ENCODE results near the gene AK1. TPM values are rescaled to one million over a fixed set of nuclear protein-coding genes. Genes with fewer than 3 reads are reported as not detected.
A peak's percentile ranks its signal among the peaks of the same experiment; 100 is the strongest.

The AK1 gene
- polyA plus RNA-seq, 1 donor = 20.6 TPM

DNA sequence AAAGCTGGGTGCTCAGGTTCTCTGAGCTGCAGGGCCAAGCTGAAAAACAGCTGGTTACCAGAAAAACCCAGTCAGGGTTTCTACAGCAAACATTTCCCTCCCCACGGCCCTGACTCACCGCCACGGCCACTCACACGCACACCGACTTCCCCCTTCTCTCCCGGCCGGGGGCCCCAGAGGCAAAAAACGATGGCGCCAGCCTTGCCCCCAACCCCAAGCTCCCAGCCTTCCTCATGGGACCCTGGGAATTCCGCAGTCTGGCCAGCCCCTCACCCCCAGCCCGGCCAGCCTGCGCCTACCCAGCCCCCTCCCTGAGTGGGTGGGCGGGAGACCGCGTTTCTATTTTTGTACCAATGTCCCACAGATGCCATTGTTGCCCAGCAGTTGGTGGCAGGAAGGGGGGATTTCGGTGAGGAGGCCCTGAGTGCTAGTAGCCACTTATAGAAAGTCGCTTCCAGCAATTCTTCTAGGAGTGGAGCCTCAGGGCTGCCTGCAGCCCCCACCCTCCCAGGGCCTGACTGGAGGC, 41.4 kb downstream of the AK1 start:
- WGBS (ENCODE audit: insufficient coverage, low lambda C conversion rate) = no CpG with 5 or more reads among the region's 17 CpGs
- Histone ChIP-seq H3K27ac (ENCODE audit: low read length) (peak overlapping the region; percentile 58), H3K4me1 (ENCODE audit: control insufficient read depth, insufficient read depth, low read length) (peaks cover 6% of the 10 kb centered on the region), H3K4me3 (ENCODE audit: low read length) (no peak overlapping the region), H3K27me3 (ENCODE audit: control insufficient read depth, insufficient read depth, low read length) (peaks cover 3% of the 10 kb centered on the region), H3K36me3 (ENCODE audit: control insufficient read depth, insufficient read depth, low read length) (peaks cover 3% of the 10 kb centered on the region), H3K9me3 (ENCODE audit: control insufficient read depth, low read depth, low read length) (no peaks in the 10 kb centered on the region)
- no peak for DNase-seq

DNA sequence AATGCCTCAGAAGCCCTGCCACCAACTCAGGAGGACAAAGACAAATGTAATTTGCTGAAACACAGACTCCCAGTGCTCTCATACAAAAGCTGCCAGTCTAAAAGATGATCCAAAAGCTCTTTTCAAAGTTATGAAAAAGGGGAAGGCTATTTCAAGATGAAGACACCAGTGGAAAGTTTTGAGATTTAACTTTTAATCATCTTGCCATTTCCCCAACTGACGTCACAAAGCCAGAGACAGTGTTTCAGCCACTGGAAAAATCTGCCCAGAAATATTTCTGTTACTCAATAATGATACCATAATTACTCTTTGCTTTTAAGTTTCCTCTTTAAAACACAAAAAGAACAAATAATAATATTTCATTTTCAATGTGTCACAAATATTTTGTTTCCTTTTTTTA, 43.9 kb downstream of the AK1 start:
- Histone ChIP-seq H3K4me3 (ENCODE audit: low read length) (no peak overlapping the region), H3K4me1 (ENCODE audit: control insufficient read depth, insufficient read depth, low read length) (peaks cover 9% of the 10 kb centered on the region), H3K27me3 (ENCODE audit: control insufficient read depth, insufficient read depth, low read length) (peaks cover 3% of the 10 kb centered on the region), H3K27ac (ENCODE audit: low read length) (no peak overlapping the region), H3K36me3 (ENCODE audit: control insufficient read depth, insufficient read depth, low read length) (no peaks in the 10 kb centered on the region), H3K9me3 (ENCODE audit: control insufficient read depth, low read depth, low read length) (no peaks in the 10 kb centered on the region)
- no peak for DNase-seq
- WGBS (ENCODE audit: insufficient coverage, low lambda C conversion rate) = 60% methylated on average over 1 of the region's 1 CpG

DNA sequence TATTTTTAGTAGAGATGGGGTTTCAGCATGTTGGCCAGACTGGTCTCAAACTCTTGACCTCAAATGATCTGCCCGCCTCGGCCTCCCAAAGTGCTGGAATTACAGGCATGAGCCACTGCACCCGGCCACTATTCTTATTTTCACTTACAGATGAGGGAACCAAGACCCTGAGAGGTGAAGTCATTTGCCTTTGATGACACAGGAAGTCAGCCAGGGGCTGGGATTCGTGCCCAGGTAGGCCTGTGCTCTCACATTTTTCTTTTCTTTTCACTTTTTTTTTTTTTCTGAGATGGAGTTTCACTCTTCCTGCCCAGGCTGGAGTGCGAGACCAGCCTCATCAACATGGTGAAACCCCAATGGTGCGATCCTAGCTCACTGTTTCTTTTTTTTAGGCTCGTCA, 45.2 kb downstream of the AK1 start:
- Histone ChIP-seq H3K4me3 (ENCODE audit: low read length) (no peak overlapping the region), H3K9me3 (ENCODE audit: control insufficient read depth, low read depth, low read length) (no peaks in the 10 kb centered on the region), H3K36me3 (ENCODE audit: control insufficient read depth, insufficient read depth, low read length) (no peaks in the 10 kb centered on the region), H3K4me1 (ENCODE audit: control insufficient read depth, insufficient read depth, low read length) (peaks cover 10% of the 10 kb centered on the region), H3K27me3 (ENCODE audit: control insufficient read depth, insufficient read depth, low read length) (peaks cover 10% of the 10 kb centered on the region), H3K27ac (ENCODE audit: low read length) (no peak overlapping the region)
- DNase-seq = no peak
- WGBS (ENCODE audit: insufficient coverage, low lambda C conversion rate) = 50% methylated on average over 1 of the region's 7 CpGs

DNA sequence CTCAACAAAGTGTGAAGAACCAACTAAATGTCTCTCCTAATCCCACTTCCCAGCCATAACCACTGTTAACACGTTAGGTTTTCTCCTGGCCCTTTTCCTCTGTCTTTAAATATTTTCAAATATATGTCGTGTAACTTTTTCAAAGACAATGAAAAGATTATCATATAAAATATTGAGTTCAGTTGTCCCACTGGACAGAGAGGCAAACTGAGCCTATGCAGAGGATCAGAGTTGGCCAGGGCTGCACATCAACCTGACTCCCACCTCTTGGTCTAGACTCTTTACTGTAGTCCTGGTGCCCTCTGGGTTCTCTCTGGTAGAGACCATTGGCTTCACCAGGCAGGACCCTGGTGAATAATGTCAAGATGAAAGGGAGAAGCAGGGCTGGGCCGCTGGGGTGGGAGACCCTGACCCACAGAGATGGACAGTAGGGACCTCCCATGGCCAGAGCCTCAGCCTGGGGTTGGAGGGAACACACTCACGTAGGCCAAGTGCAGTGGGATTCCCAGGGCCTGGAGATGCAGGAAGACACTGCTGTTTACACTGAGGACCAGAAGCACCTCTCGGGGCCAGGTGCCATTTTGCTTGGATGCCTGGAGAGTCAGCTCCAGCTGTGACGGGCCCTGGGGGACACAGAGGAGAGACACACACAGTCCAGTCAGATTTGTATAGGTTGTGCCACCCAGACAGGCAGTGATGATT, 48.1 kb downstream of the AK1 start:
- no peak overlapping the region for H3K27ac ChIP-seq (ENCODE audit: low read length)
- DNase-seq = no peak
- no peaks in the 10 kb centered on the region for H3K36me3 ChIP-seq (ENCODE audit: control insufficient read depth, insufficient read depth, low read length)
- no peak overlapping the region for H3K4me3 ChIP-seq (ENCODE audit: low read length)
- no CpG with 5 or more reads among the region's 6 CpGs for WGBS (ENCODE audit: insufficient coverage, low lambda C conversion rate)
- peaks cover 21% of the 10 kb centered on the region for H3K27me3 ChIP-seq (ENCODE audit: control insufficient read depth, insufficient read depth, low read length)
- H3K4me1 ChIP-seq (ENCODE audit: control insufficient read depth, insufficient read depth, low read length) = peaks cover 10% of the 10 kb centered on the region
- H3K9me3 ChIP-seq (ENCODE audit: control insufficient read depth, low read depth, low read length) = no peaks in the 10 kb centered on the region

DNA sequence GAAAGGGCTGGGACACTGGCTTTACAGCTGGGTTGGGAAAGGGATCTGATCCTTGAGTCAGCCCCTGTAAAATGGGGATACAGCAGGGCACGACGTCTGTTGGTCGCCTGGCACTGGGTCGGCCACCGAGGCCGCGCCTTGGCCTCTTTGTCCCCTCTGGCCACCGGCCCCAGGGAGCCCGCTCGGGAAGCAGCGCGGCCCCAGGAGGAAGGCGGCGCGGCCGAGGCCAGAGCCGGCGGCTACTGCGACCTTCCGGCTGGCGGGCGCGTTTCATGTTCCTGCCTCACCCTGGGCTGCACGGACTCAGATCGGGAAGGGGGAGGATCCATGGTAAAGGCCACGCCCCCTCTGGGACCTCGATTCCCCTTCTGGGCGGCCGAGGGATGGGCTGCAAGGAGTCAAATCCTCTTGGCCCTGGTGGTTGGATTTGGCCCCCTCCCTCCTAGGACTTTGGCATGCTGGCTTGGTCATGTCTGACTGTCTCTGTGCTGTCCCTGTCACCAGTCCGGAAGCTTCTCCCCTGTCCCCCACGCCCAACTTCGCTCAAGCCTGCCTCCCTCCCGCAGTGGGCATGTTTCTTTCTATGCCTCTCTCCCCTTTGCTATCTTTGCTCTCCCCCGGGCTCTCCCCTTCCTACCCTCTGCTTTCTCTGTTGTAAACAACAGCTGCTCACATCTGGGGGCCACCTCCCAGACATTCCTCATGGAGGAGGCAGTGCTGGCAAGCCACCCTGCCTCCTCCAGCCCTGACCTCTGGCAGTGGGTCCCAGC, 49.0 kb downstream of the AK1 start:
- peaks cover 10% of the 10 kb centered on the region for H3K4me1 ChIP-seq (ENCODE audit: control insufficient read depth, insufficient read depth, low read length)
- no peak overlapping the region for H3K4me3 ChIP-seq (ENCODE audit: low read length)
- H3K27ac ChIP-seq (ENCODE audit: low read length) = peak overlapping the region; percentile 17
- no CpG with 5 or more reads among the region's 34 CpGs for WGBS (ENCODE audit: insufficient coverage, low lambda C conversion rate)
- no peaks in the 10 kb centered on the region for H3K36me3 ChIP-seq (ENCODE audit: control insufficient read depth, insufficient read depth, low read length)
- DNase-seq = peak; percentile 66 to 70
- H3K9me3 ChIP-seq (ENCODE audit: control insufficient read depth, low read depth, low read length) = no peaks in the 10 kb centered on the region
- H3K27me3 ChIP-seq (ENCODE audit: control insufficient read depth, insufficient read depth, low read length) = peaks cover 21% of the 10 kb centered on the region

DNA sequence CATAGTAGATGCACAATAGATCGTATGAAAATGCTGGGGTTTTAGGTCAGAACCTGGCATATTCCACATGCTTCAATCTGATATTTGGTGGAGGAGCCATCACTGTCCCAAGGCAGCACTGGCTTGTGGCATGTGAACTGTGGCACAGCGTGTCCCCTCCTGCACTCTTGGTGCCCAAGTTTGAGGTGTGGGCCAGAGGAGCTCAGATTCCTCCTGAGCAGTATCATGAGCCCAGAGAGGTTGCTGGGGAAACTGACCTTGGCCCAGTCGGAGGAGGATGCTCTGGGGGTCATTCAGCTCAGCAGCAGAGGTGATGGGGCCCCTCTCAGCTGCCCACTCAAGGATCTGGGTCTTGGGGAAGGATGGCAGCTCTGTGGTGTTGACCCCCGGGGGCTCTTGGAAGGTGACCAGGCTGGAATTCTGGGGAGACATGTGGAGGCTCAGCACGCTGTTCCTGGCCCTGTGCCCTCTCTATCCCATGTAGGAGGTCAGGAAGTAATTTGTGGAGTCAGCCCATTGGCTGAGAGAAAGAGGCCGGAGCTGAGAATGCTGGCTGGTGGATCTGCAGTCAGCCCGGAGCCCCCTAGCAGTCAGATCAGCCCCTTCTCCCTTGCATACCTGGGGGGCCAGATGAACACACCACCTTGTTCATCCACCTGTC, 51.1 kb downstream of the AK1 start:
- H3K27ac ChIP-seq (ENCODE audit: low read length) = no peak overlapping the region
- WGBS (ENCODE audit: insufficient coverage, low lambda C conversion rate) = no CpG with 5 or more reads among the region's 7 CpGs
- H3K4me3 ChIP-seq (ENCODE audit: low read length) = no peak overlapping the region
- H3K36me3 ChIP-seq (ENCODE audit: control insufficient read depth, insufficient read depth, low read length) = no peaks in the 10 kb centered on the region
- no peaks in the 10 kb centered on the region for H3K9me3 ChIP-seq (ENCODE audit: control insufficient read depth, low read depth, low read length)
- peaks cover 10% of the 10 kb centered on the region for H3K4me1 ChIP-seq (ENCODE audit: control insufficient read depth, insufficient read depth, low read length)
- peaks cover 21% of the 10 kb centered on the region for H3K27me3 ChIP-seq (ENCODE audit: control insufficient read depth, insufficient read depth, low read length)
- DNase-seq = no peak

DNA sequence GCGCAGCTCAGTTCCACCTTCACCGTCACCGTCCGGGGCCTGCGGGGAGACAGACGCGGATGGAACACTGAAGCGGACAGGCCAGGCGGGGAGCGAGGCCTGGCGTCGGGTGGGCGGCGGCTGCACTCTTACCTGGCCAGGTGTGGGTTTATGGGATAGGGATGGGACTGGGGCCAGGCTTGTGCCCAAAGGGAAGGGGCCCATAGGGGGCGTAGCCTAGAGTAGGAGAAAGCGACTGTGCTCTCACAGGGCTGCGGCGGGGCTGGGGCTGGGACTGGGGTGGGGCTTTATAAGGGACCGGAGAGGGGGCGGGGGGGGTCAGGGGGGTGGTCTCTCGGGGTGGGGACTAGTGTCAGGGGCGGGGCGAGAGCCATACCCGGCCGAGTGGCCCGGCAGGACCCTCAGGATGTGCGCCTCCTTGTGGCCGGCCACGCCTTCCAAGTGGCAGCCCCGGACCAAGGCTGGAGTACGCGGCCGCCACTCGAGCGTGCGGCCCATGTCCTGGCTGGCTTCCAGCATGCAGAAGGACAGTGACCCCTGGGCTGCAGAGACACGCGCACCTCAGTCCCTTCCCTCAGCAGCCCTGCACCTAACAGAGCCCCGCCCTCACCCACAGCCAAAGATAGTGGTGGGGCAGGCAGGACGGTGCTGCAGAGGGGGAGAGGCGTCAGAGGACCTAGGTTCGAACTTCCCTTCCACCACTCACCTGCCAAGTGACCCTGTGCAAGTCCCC, 52.0 kb downstream of the AK1 start:
- H3K36me3 ChIP-seq (ENCODE audit: control insufficient read depth, insufficient read depth, low read length) = no peaks in the 10 kb centered on the region
- H3K4me3 ChIP-seq (ENCODE audit: low read length) = no peak overlapping the region
- no peak overlapping the region for H3K27ac ChIP-seq (ENCODE audit: low read length)
- no CpG with 5 or more reads among the region's 42 CpGs for WGBS (ENCODE audit: insufficient coverage, low lambda C conversion rate)
- peaks cover 21% of the 10 kb centered on the region for H3K27me3 ChIP-seq (ENCODE audit: control insufficient read depth, insufficient read depth, low read length)
- H3K9me3 ChIP-seq (ENCODE audit: control insufficient read depth, low read depth, low read length) = no peaks in the 10 kb centered on the region
- peak; percentile 53 to 61 for DNase-seq
- peaks cover 10% of the 10 kb centered on the region for H3K4me1 ChIP-seq (ENCODE audit: control insufficient read depth, insufficient read depth, low read length)

DNA sequence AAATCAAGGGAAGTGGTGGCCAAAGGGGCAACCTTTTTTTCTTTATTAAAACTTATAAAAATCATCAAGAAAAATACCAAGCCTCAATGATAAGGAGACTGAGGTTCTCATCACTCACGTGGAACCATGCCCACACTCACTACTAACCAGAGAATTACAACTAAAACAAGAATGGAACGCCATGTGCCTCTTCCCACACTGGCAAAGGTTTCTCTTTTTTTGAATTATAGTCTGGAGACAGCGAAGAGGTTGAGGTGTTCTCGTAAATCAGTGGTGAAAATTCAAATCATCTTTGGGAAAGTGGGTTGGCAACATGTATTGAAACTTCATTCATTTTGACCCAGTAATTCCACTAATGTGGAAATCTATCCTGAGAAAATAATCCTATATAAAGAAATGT, 55.4 kb downstream of the AK1 start:
- H3K4me1 ChIP-seq (ENCODE audit: control insufficient read depth, insufficient read depth, low read length) = peaks cover 6% of the 10 kb centered on the region
- no CpG with 5 or more reads among the region's 4 CpGs for WGBS (ENCODE audit: insufficient coverage, low lambda C conversion rate)
- no peaks in the 10 kb centered on the region for H3K9me3 ChIP-seq (ENCODE audit: control insufficient read depth, low read depth, low read length)
- no peak overlapping the region for H3K27ac ChIP-seq (ENCODE audit: low read length)
- H3K36me3 ChIP-seq (ENCODE audit: control insufficient read depth, insufficient read depth, low read length) = peaks cover 19% of the 10 kb centered on the region
- DNase-seq = no peak
- H3K27me3 ChIP-seq (ENCODE audit: control insufficient read depth, insufficient read depth, low read length) = peaks cover 13% of the 10 kb centered on the region
- H3K4me3 ChIP-seq (ENCODE audit: low read length) = no peak overlapping the region

DNA sequence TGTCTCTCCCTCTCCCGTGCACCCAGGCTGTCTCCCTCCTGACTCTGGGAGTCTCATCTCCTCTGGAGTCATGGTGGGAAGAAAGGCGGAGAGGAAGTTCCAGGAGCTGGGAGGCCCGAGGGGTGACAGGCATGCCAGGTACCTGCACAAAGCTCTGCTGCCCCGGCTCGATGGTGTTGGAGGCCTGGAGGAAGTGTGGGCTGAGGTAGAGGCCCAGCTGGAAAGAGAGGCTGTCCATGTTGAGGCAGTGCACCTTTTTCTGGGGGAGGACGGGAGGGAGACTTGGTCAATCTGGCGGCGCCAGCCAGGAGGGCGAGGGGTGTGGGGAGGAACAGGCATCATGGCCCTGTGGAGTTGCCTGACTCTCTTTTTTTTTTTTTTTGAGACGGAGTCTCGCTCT, 58.9 kb downstream of the AK1 start:
- WGBS (ENCODE audit: insufficient coverage, low lambda C conversion rate) = no CpG with 5 or more reads among the region's 11 CpGs
- no peaks in the 10 kb centered on the region for H3K4me1 ChIP-seq (ENCODE audit: control insufficient read depth, insufficient read depth, low read length)
- H3K27me3 ChIP-seq (ENCODE audit: control insufficient read depth, insufficient read depth, low read length) = no peaks in the 10 kb centered on the region
- H3K36me3 ChIP-seq (ENCODE audit: control insufficient read depth, insufficient read depth, low read length) = peaks cover 46% of the 10 kb centered on the region
- H3K9me3 ChIP-seq (ENCODE audit: control insufficient read depth, low read depth, low read length) = no peaks in the 10 kb centered on the region
- no peak for DNase-seq
- H3K4me3 ChIP-seq (ENCODE audit: low read length) = no peak overlapping the region
- no peak overlapping the region for H3K27ac ChIP-seq (ENCODE audit: low read length)

DNA sequence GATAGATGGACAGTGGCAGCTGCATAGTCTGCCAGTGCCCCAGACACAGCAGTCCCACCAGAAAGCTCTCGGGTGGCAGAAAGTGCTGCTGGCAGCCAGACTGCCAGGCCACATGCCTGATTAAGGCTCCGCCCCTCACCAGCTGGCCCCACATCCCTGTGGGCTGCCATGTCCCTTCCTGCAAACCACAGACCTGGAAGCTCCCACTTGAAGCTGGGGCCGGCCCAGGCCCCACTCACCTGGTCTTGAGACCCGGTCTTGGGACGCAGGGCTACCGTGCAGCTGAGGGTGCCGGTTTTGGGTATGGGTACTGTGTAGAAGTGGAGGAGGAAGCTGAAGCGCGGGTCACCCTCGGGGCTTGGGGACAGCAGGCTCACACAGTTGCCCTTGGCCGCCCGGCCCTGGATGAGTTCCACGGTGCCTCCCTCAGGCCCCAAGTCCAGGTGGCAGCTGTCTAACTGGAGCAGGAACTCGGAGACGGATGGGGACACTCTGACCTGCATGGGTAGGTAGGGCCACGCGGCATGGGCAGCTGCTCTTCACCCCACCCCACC, 59.5 kb downstream of the AK1 start:
- Histone ChIP-seq H3K4me1 (ENCODE audit: control insufficient read depth, insufficient read depth, low read length) (no peaks in the 10 kb centered on the region), H3K27me3 (ENCODE audit: control insufficient read depth, insufficient read depth, low read length) (no peaks in the 10 kb centered on the region), H3K36me3 (ENCODE audit: control insufficient read depth, insufficient read depth, low read length) (peaks cover 52% of the 10 kb centered on the region), H3K4me3 (ENCODE audit: low read length) (no peak overlapping the region), H3K27ac (ENCODE audit: low read length) (no peak overlapping the region), H3K9me3 (ENCODE audit: control insufficient read depth, low read depth, low read length) (no peaks in the 10 kb centered on the region)
- no CpG with 5 or more reads among the region's 17 CpGs for WGBS (ENCODE audit: insufficient coverage, low lambda C conversion rate)
- DNase-seq = no peak

Data from large intestine (tissue), 3 donors.